Measurements from ENCODE around the gene MOB3B. TPM values are rescaled to one million over a fixed set of nuclear protein-coding genes. Genes with fewer than 3 reads are reported as not detected.

MOB3B gene
- total RNA-seq, 1 donor from 2014 or later: 11.0 TPM

DNA sequence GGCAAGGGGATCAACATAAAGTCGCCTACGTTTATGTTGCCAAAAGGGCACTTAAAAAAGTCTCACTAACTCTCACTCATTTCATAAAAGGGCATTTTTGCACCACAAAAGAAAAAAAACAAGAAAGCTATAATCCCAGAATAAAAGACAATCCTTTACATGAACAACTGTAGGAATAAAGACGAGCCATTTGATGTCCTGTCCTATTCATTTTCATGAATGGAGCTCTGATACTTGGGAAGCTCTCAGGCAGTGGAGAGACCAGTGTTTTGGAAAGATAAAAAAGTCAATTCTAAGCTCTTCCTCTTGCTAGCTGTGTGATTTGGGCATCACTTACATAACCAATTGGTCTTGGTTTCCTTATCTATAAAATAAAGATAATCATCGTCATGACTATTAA is 137.2 kb downstream of the MOB3B start:
- no peak for TF ChIP-seq POLR2AphosphoS5 (IDR thresholded peaks at IDR 0.05; ENCODE audit: insufficient read depth in 1 of 2, low read depth in 1 of 2)
- no peak for TF ChIP-seq POLR2A (IDR thresholded peaks at IDR 0.05)
- TF ChIP-seq, protein P1, sequence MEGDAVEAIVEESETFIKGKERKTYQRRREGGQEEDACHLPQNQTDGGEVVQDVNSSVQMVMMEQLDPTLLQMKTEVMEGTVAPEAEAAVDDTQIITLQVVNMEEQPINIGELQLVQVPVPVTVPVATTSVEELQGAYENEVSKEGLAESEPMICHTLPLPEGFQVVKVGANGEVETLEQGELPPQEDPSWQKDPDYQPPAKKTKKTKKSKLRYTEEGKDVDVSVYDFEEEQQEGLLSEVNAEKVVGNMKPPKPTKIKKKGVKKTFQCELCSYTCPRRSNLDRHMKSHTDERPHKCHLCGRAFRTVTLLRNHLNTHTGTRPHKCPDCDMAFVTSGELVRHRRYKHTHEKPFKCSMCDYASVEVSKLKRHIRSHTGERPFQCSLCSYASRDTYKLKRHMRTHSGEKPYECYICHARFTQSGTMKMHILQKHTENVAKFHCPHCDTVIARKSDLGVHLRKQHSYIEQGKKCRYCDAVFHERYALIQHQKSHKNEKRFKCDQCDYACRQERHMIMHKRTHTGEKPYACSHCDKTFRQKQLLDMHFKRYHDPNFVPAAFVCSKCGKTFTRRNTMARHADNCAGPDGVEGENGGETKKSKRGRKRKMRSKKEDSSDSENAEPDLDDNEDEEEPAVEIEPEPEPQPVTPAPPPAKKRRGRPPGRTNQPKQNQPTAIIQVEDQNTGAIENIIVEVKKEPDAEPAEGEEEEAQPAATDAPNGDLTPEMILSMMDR (IDR thresholded peaks at IDR 0.05): no peak
- Histone ChIP-seq H3K9me3 (no peaks in the 10 kb centered on the region), H3K27me3 (no peaks in the 10 kb centered on the region), H3K36me3 (no peaks in the 10 kb centered on the region), H3K4me3 (no peak overlapping the region), H3K4me1 (peaks cover 50% of the 10 kb centered on the region), H3K27ac (no peak overlapping the region)
- intact Hi-C loops (cut with DNase I): no loop called here
- DNase-seq (ENCODE audit: extremely low spot score in 2 of 2): no peak

DNA sequence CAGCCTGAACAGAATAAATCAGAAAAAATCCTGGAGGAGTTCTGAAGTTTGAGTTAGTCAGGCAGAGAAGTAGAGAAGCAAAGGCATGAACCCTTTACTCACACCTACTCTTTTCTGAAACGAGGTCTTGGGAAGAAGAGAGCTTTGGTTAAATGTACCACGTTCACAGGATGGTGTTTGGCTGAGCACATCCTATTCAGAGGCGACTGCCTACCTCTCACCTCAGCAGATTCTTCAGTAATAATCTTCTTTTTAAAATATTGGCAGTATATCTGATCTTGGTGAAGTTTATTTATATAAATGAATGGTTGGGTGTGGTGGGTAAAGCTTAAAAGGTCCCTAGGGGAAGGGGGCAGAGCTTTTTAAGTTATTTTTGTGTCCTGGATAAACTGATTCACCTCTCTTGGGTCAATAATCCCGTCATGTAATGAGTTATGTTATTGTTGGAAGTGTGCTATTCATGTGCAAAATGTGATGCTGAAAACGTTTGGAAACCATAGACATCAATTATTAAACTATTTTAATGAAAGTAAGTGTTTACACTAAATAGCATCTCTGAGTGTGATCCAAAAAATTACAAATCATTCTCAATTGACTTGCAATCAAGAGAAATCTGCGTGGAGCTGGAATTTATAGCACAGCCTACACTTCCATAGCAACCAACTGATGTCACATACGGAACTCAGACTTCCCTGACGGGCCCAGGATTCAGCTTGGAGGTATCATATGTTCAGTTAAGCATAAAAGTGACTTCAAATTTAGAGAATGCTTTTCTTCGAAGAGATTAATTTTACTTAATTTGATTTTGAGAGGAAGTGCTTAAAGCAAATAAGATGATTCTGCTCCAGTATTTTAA is 138.3 kb downstream of the MOB3B start:
- intact Hi-C loops (cut with DNase I): no loop called here
- Histone ChIP-seq H3K27me3 (no peaks in the 10 kb centered on the region), H3K27ac (no peak overlapping the region), H3K4me3 (no peak overlapping the region), H3K4me1 (peaks cover 59% of the 10 kb centered on the region), H3K36me3 (no peaks in the 10 kb centered on the region), H3K9me3 (no peaks in the 10 kb centered on the region)
- TF ChIP-seq POLR2A (IDR thresholded peaks at IDR 0.05) (no peak), POLR2AphosphoS5 (IDR thresholded peaks at IDR 0.05; ENCODE audit: insufficient read depth in 1 of 2, low read depth in 1 of 2) (no peak)
- TF ChIP-seq, protein P1 (IDR thresholded peaks at IDR 0.05): no peak
- DNase-seq (ENCODE audit: extremely low spot score in 2 of 2): no peak

DNA sequence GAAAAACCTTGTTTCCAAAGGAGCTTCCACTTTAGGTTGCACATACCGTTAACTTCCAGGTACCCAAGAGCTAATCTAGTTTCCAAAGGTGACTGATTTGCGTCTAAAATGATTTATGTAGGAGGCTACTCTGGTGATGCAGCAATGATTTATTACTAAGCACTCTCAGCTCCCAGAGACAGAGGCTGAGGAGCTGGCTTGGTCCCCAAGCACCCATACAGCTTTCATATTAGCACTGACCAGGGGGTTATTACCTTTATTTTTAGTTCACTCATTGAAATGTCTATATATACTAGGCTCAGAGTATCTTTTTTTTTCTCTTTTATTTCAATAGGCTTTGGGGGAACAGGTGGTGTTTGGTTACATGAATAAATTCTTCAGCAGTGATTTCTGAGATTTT is 141.5 kb downstream of the MOB3B start:
- intact Hi-C loops (cut with DNase I): no loop called here
- H3K4me3 ChIP-seq: no peak overlapping the region
- H3K27ac ChIP-seq: no peak overlapping the region
- TF ChIP-seq POLR2AphosphoS5 (IDR thresholded peaks at IDR 0.05; ENCODE audit: insufficient read depth in 1 of 2, low read depth in 1 of 2) (no peak), POLR2A (IDR thresholded peaks at IDR 0.05) (no peak)
- TF ChIP-seq, protein P1 (IDR thresholded peaks at IDR 0.05): no peak
- DNase-seq (ENCODE audit: extremely low spot score in 2 of 2): no peak
- H3K36me3 ChIP-seq: no peaks in the 10 kb centered on the region
- H3K9me3 ChIP-seq: no peaks in the 10 kb centered on the region
- no peaks in the 10 kb centered on the region for H3K27me3 ChIP-seq
- peaks cover 46% of the 10 kb centered on the region for H3K4me1 ChIP-seq

DNA sequence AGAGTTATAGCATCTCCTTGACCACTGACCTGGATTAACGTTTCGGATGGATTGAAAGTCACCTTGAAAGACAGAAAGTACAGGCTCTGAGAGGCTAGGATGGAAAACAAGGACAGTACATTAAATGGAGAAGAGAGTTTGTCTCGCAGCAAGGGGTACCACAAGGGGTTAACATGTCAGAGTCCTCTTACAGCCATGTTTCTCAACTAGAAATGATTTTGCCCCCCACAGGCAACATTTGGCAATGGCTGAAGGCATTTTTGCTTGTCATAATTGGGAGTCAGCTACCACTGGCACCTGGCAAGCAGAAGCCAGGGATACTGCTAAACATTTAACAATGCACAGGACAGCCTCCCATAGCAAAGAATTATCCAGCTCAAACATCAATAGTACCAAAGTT is 141.9 kb downstream of the MOB3B start:
- Histone ChIP-seq H3K9me3 (no peaks in the 10 kb centered on the region), H3K4me1 (peaks cover 42% of the 10 kb centered on the region), H3K27ac (no peak overlapping the region), H3K4me3 (no peak overlapping the region), H3K36me3 (no peaks in the 10 kb centered on the region), H3K27me3 (no peaks in the 10 kb centered on the region)
- TF ChIP-seq, protein P1 (IDR thresholded peaks at IDR 0.05): no peak
- TF ChIP-seq POLR2A (IDR thresholded peaks at IDR 0.05): no peak
- TF ChIP-seq POLR2AphosphoS5 (IDR thresholded peaks at IDR 0.05; ENCODE audit: insufficient read depth in 1 of 2, low read depth in 1 of 2): no peak
- DNase-seq (ENCODE audit: extremely low spot score in 2 of 2): no peak
- intact Hi-C loops (cut with DNase I): no loop called here

DNA sequence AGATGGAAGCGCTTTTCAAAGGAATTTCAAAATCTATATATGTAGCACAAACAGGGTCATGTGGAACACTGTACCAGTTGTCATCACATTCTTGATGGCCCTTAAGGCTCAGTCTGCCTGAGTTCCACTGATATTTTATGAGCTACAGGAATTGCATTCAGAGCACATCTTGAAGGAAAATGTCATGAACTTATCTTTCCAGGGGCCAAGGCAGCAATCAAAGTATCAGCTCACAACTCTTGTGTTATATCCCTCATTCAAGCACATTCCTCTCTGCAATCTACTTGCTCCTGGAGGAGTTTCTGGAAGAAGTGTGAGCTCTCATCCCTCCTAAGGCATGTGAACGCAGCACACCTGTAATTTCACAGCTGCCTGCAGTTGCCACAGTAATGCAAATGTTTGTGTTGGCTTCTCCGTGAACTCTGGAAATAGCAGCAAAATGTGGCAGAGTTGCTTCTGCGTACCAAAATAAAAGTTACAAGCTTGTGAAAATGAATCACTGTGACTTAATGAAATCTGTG is 143.0 kb downstream of the MOB3B start:
- TF ChIP-seq, protein P1 (IDR thresholded peaks at IDR 0.05): no peak
- no peak for TF ChIP-seq POLR2A (IDR thresholded peaks at IDR 0.05)
- no peak for TF ChIP-seq POLR2AphosphoS5 (IDR thresholded peaks at IDR 0.05; ENCODE audit: insufficient read depth in 1 of 2, low read depth in 1 of 2)
- H3K4me3 ChIP-seq: no peak overlapping the region
- H3K4me1 ChIP-seq: peaks cover 42% of the 10 kb centered on the region
- no peaks in the 10 kb centered on the region for H3K9me3 ChIP-seq
- no peaks in the 10 kb centered on the region for H3K27me3 ChIP-seq
- H3K36me3 ChIP-seq: no peaks in the 10 kb centered on the region
- no peak for DNase-seq (ENCODE audit: extremely low spot score in 2 of 2)
- no peak overlapping the region for H3K27ac ChIP-seq
- intact Hi-C loops (cut with DNase I): no loop called here

Measured in vagina (tissue), 2 donors.